ENCODE measurements around the gene TNPO3.

TNPO3 gene

GRCh38 chr7:128985660-128986059 lies 69.3 kb downstream of the TNPO3 start:
- no peak for DNase-seq (ENCODE audit: extremely low read depth, low read depth)
- TF ChIP-seq, protein P1, sequence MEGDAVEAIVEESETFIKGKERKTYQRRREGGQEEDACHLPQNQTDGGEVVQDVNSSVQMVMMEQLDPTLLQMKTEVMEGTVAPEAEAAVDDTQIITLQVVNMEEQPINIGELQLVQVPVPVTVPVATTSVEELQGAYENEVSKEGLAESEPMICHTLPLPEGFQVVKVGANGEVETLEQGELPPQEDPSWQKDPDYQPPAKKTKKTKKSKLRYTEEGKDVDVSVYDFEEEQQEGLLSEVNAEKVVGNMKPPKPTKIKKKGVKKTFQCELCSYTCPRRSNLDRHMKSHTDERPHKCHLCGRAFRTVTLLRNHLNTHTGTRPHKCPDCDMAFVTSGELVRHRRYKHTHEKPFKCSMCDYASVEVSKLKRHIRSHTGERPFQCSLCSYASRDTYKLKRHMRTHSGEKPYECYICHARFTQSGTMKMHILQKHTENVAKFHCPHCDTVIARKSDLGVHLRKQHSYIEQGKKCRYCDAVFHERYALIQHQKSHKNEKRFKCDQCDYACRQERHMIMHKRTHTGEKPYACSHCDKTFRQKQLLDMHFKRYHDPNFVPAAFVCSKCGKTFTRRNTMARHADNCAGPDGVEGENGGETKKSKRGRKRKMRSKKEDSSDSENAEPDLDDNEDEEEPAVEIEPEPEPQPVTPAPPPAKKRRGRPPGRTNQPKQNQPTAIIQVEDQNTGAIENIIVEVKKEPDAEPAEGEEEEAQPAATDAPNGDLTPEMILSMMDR (IDR thresholded peaks at IDR 0.05; ENCODE audit: low read depth, low read length), result no peak

GRCh38 chr7:128982105-128982504 lies 72.8 kb downstream of the TNPO3 start:
- TF ChIP-seq, protein P1 (IDR thresholded peaks at IDR 0.05; ENCODE audit: low read depth, low read length), result no peak
- DNase-seq (ENCODE audit: extremely low read depth, low read depth), result no peak

DNA sequence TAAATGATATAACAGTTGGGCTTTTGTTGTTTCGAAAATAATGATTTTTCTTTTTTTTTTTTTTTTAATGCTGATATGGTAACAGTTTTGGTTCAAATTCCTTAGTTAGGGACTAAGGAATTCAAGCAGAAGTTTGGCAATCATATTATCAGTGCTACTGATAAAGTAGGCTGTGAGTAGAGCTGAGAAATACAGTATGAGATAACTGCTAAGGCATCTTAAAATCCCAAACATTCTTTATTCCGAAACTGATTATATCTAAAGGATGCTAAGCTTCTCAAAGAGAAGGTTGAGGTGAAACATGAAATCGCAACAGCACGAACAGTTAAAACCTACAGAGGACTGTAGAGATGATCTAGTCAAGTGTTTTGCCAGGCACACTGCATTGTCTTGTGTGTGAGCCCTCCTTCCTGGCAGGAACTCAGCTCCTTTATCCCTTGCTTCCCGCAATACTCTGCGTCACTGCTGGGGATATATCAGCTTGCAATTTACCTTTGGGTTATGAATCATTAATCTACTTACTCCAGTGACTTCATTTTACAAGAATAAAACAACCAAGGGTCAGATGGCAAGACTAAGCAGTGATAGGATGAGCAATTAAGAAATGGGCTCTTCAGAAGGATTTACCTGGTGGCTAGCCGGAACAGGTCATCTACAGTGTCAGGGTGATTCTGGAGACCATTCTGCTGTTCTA lies 80.5 kb downstream of the TNPO3 start:
- TF ChIP-seq, protein P1 (IDR thresholded peaks at IDR 0.05; ENCODE audit: low read depth, low read length), result no peak

DNA sequence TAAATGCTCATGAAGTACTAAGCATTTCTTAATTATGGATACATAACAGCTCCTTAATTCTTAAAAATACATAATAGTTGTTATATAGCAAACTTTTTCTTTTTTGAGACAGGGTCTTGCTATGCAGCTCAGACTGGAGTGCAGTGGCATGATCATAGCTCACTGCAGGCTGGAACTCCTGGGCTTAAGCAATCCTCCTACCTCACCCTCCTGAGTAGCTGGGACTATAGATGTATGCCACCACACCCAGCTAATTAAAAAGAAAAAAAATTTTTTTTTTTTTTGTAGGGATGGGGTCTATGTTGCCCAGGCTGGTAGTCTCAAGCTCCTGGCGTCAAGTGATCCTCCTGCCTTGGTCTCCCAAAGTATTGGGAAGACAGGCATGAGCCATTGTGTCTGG lies 86.3 kb downstream of the TNPO3 start:
- TF ChIP-seq, protein P1 (IDR thresholded peaks at IDR 0.05; ENCODE audit: low read depth, low read length), result no peak
- DNase-seq (ENCODE audit: extremely low read depth, low read depth), result no peak

More for the DNA sequence above, 80.5 kb downstream of the TNPO3 start:
- DNase-seq (ENCODE audit: extremely low read depth, low read depth), result no peak

DNA sequence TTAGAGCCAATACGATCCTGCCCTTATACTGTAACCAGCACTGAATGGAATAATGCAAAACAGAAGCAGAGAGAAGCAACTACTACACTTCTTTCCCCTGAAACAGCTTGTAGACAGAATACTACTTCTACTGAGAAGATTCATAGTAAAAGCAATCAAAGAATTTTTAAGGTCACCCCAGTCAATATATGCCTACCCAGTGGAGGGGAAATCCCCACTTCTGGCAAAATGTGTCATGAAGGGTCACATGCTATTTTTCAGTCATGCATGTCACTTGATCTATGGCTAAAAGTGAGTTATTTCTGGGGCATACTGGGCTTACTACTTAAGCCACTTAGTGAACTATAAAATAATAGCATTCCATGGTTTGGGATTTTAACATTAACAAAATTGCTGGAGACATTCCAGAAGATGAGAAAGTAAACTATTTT lies 91.6 kb downstream of the TNPO3 start:
- TF ChIP-seq, protein P1 (IDR thresholded peaks at IDR 0.05; ENCODE audit: low read depth, low read length), result no peak
- DNase-seq (ENCODE audit: extremely low read depth, low read depth), result no peak

DNA sequence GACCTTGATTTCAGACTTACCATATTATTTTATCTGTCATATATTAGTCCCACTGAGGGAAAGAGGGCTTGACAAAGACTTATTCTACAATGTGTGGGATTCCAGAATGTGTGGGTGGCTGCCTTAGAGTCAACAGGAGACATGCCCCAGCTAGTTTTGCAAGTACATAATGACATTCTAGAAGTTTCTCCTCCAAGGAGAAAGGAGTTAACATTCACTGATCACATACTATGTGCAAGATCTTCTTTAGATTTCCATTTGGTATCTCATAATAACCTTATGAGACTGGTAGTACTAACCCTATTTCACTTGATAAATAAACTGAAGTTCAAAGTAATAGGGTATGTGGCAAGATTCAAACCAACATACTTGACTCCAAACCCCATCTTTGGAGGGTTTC lies 92.0 kb downstream of the TNPO3 start:
- TF ChIP-seq, protein P1 (IDR thresholded peaks at IDR 0.05; ENCODE audit: low read depth, low read length), result no peak
- DNase-seq (ENCODE audit: extremely low read depth, low read depth), result no peak

DNA sequence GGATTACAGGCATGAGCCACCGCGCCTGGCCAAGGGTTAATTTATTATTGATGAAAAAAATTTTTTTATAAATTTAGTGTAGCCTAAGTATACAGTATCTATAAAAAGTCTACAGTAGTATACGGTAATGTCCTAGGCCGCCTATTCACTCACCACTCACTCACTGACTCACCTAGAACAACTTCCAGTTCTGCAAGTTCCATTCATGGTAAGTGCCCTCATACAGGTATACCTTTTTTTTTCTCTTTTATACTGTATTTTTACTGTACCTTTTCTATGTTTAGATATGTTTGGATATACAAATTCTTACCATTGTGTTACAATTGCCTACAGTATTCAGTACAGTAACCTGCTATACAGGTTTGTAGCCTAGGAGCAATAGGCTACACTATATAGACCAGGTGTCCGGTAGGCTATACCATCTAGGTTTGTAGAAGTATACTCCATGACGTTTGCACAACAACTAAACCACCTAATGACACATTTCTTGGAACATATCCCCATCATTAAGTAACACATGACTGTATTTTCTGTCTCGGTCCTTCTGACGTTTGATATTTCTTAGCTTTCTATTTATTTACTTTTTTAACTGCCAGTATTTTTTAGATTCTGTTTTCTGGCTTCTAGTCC lies 93.8 kb downstream of the TNPO3 start:
- TF ChIP-seq, protein P1 (IDR thresholded peaks at IDR 0.05; ENCODE audit: low read depth, low read length), result no peak
- DNase-seq (ENCODE audit: extremely low read depth, low read depth), result no peak

Data from AG09319 (cell line).